Measurements from ENCODE around the gene CSH2. TPM values are rescaled to one million over a fixed set of nuclear protein-coding genes. Genes with fewer than 3 reads are reported as not detected.

Gene CSH2
- total RNA-seq, 2 donors from 2014 or later: 3.6 to 4.0 TPM

GRCh38 chr17:63833026-63833740 is 40.3 kb downstream of the CSH2 start:
- Mint-ChIP-seq H3K27me3 (no peaks in the 10 kb centered on the region), H3K4me3 (no peak overlapping the region), H3K27ac (peak overlapping the region; percentile 29), H3K36me3 (ENCODE audit: low read depth) (peaks cover 2% of the 10 kb centered on the region), H3K4me1 (peaks cover 53% of the 10 kb centered on the region)
- ATAC-seq: no peak
- DNase-seq: no peak
- H3K9me3 ChIP-seq (ENCODE audit: control insufficient read depth, low read length, poor library complexity, severe bottlenecking): peaks cover 2% of the 10 kb centered on the region

- H3K36me3 Mint-ChIP-seq (ENCODE audit: low read depth): peaks cover 2% of the 10 kb centered on the region
- ATAC-seq: no peak
- no peaks in the 10 kb centered on the region for H3K27me3 Mint-ChIP-seq
- peaks cover 55% of the 10 kb centered on the region for H3K4me1 Mint-ChIP-seq
- H3K4me3 Mint-ChIP-seq: peak overlapping the region; percentile 12
- no peak for DNase-seq
- peaks cover 2% of the 10 kb centered on the region for H3K9me3 ChIP-seq (ENCODE audit: control insufficient read depth, low read length, poor library complexity, severe bottlenecking)
- peak overlapping the region; percentile 29 for H3K27ac Mint-ChIP-seq
These were observed 41.0 kb downstream of the CSH2 start for GRCh38 chr17:63832455-63832854.

- H3K9me3 ChIP-seq (ENCODE audit: control insufficient read depth, low read length, poor library complexity, severe bottlenecking): peaks cover 2% of the 10 kb centered on the region
- Mint-ChIP-seq H3K36me3 (ENCODE audit: low read depth) (peaks cover 6% of the 10 kb centered on the region), H3K4me3 (peak overlapping the region; percentile 59), H3K27ac (peak overlapping the region; percentile 66), H3K4me1 (peaks cover 57% of the 10 kb centered on the region), H3K27me3 (no peaks in the 10 kb centered on the region)
- ATAC-seq (no peak), DNase-seq (no peak)
These were observed 41.5 kb downstream of the CSH2 start for GRCh38 chr17:63832014-63832413.

- DNase-seq (no peak), ATAC-seq (no peak)
- H3K4me1 Mint-ChIP-seq: peaks cover 60% of the 10 kb centered on the region
- peak overlapping the region; percentile 66 for H3K27ac Mint-ChIP-seq
- peaks cover 8% of the 10 kb centered on the region for H3K36me3 Mint-ChIP-seq (ENCODE audit: low read depth)
- no peaks in the 10 kb centered on the region for H3K27me3 Mint-ChIP-seq
- H3K9me3 ChIP-seq (ENCODE audit: control insufficient read depth, low read length, poor library complexity, severe bottlenecking): peaks cover 2% of the 10 kb centered on the region
- peak overlapping the region; percentile 59 for H3K4me3 Mint-ChIP-seq
These were observed 42.0 kb downstream of the CSH2 start for GRCh38 chr17:63831505-63831904.

- H3K4me3 Mint-ChIP-seq: peak overlapping the region; percentile 59
- H3K9me3 ChIP-seq (ENCODE audit: control insufficient read depth, low read length, poor library complexity, severe bottlenecking): peaks cover 2% of the 10 kb centered on the region
- ATAC-seq (no peak), DNase-seq (no peak)
- peak overlapping the region; percentile 66 for H3K27ac Mint-ChIP-seq
- H3K36me3 Mint-ChIP-seq (ENCODE audit: low read depth): peaks cover 8% of the 10 kb centered on the region
- H3K27me3 Mint-ChIP-seq: no peaks in the 10 kb centered on the region
- peaks cover 65% of the 10 kb centered on the region for H3K4me1 Mint-ChIP-seq
These were observed 42.5 kb downstream of the CSH2 start for GRCh38 chr17:63830904-63831491.

GRCh38 chr17:63830278-63830677 is 43.2 kb downstream of the CSH2 start:
- peaks cover 2% of the 10 kb centered on the region for H3K9me3 ChIP-seq (ENCODE audit: control insufficient read depth, low read length, poor library complexity, severe bottlenecking)
- H3K4me3 Mint-ChIP-seq: peak overlapping the region; percentile 70
- peaks cover 8% of the 10 kb centered on the region for H3K36me3 Mint-ChIP-seq (ENCODE audit: low read depth)
- H3K27ac Mint-ChIP-seq: peak overlapping the region; percentile 74
- peaks cover 63% of the 10 kb centered on the region for H3K4me1 Mint-ChIP-seq
- no peak for DNase-seq
- no peaks in the 10 kb centered on the region for H3K27me3 Mint-ChIP-seq
- ATAC-seq: no peak

- H3K4me1 Mint-ChIP-seq: peaks cover 65% of the 10 kb centered on the region
- DNase-seq (no peak), ATAC-seq (no peak)
- peaks cover 2% of the 10 kb centered on the region for H3K9me3 ChIP-seq (ENCODE audit: control insufficient read depth, low read length, poor library complexity, severe bottlenecking)
- peak overlapping the region; percentile 15 for H3K4me3 Mint-ChIP-seq
- H3K27me3 Mint-ChIP-seq: no peaks in the 10 kb centered on the region
- no peak overlapping the region for H3K27ac Mint-ChIP-seq
- H3K36me3 Mint-ChIP-seq (ENCODE audit: low read depth): peaks cover 14% of the 10 kb centered on the region
These were observed 44.5 kb downstream of the CSH2 start for GRCh38 chr17:63828936-63829335.

GRCh38 chr17:63827801-63828221 is 45.7 kb downstream of the CSH2 start:
- Mint-ChIP-seq H3K27me3 (no peaks in the 10 kb centered on the region), H3K4me1 (peaks cover 66% of the 10 kb centered on the region), H3K36me3 (ENCODE audit: low read depth) (peaks cover 17% of the 10 kb centered on the region), H3K4me3 (peak overlapping the region; percentile 99), H3K27ac (peak overlapping the region; percentile 99)
- no peak for DNase-seq
- ATAC-seq: no peak
- peaks cover 2% of the 10 kb centered on the region for H3K9me3 ChIP-seq (ENCODE audit: control insufficient read depth, low read length, poor library complexity, severe bottlenecking)

GRCh38 chr17:63827002-63827800 is 46.3 kb downstream of the CSH2 start, which contains the start of the genes FTSJ3 and PSMC5:
TSS of gene FTSJ3 (minus strand) at chr17:63827663. CDS start at chr17:63826902, 761 bp downstream.
TSS of gene PSMC5 (plus strand) at chr17:63827431. CDS start at chr17:63827491, 60 bp downstream.
- Mint-ChIP-seq H3K27me3 (no peaks in the 10 kb centered on the region), H3K36me3 (ENCODE audit: low read depth) (peaks cover 17% of the 10 kb centered on the region), H3K4me1 (peaks cover 60% of the 10 kb centered on the region), H3K4me3 (peak within 1 kb of the TSS; percentile 99), H3K27ac (peak within 1 kb of the TSS; percentile 99)
- peaks cover 2% of the 10 kb centered on the region for H3K9me3 ChIP-seq (ENCODE audit: control insufficient read depth, low read length, poor library complexity, severe bottlenecking)
- DNase-seq (peak; percentile 91 to 93 (median 92)), ATAC-seq (peak; percentile 94)

- no peaks in the 10 kb centered on the region for H3K27me3 Mint-ChIP-seq
- peaks cover 21% of the 10 kb centered on the region for H3K36me3 Mint-ChIP-seq (ENCODE audit: low read depth)
- H3K4me1 Mint-ChIP-seq: peaks cover 57% of the 10 kb centered on the region
- H3K27ac Mint-ChIP-seq: peak overlapping the region; percentile 99
- DNase-seq (no peak), ATAC-seq (peak; percentile 6)
- H3K4me3 Mint-ChIP-seq: peak overlapping the region; percentile 99
- peaks cover 2% of the 10 kb centered on the region for H3K9me3 ChIP-seq (ENCODE audit: control insufficient read depth, low read length, poor library complexity, severe bottlenecking)
These were observed 46.9 kb downstream of the CSH2 start for GRCh38 chr17:63826468-63827001.

GRCh38 chr17:63824362-63824761 is 49.1 kb downstream of the CSH2 start:
- peaks cover 23% of the 10 kb centered on the region for H3K36me3 Mint-ChIP-seq (ENCODE audit: low read depth)
- H3K27ac Mint-ChIP-seq: peak overlapping the region; percentile 88
- ATAC-seq (no peak), DNase-seq (no peak)
- no peak overlapping the region for H3K4me3 Mint-ChIP-seq
- H3K9me3 ChIP-seq (ENCODE audit: control insufficient read depth, low read length, poor library complexity, severe bottlenecking): no peaks in the 10 kb centered on the region
- H3K27me3 Mint-ChIP-seq: no peaks in the 10 kb centered on the region
- H3K4me1 Mint-ChIP-seq: peaks cover 46% of the 10 kb centered on the region

GRCh38 chr17:63823659-63824331 is 49.7 kb downstream of the CSH2 start:
- H3K9me3 ChIP-seq (ENCODE audit: control insufficient read depth, low read length, poor library complexity, severe bottlenecking): no peaks in the 10 kb centered on the region
- Mint-ChIP-seq H3K27ac (peak overlapping the region; percentile 88), H3K27me3 (no peaks in the 10 kb centered on the region), H3K36me3 (ENCODE audit: low read depth) (peaks cover 23% of the 10 kb centered on the region), H3K4me3 (no peak overlapping the region), H3K4me1 (peaks cover 46% of the 10 kb centered on the region)
- ATAC-seq: no peak
- DNase-seq: no peak

Measured in T-helper 17 cell (primary cell).